ENCODE measurements around the gene IRX4. TPM values are rescaled to one million over a fixed set of nuclear protein-coding genes. Genes with fewer than 3 reads are reported as not detected.
A peak's percentile ranks its signal among the peaks of the same experiment; 100 is the strongest.

IRX4 gene
- total and polyA plus RNA-seq, 4 donors, result 0.06 to 0.54 (median 0.34) TPM

- no peak overlapping the region for H3K4me3 ChIP-seq (ENCODE audit: low read depth, low read length)
- H3K36me3 ChIP-seq (ENCODE audit: control insufficient read depth, insufficient read depth, low read length), result no peaks in the 10 kb centered on the region
- H3K27me3 ChIP-seq (ENCODE audit: control insufficient read depth, insufficient read depth, low read length), result peaks cover 12% of the 10 kb centered on the region
- WGBS (ENCODE audit: insufficient coverage), result 93% methylated on average over 16 of the region's 16 CpGs
- H3K4me1 ChIP-seq (ENCODE audit: control insufficient read depth, insufficient read depth, low read length), result peaks cover 9% of the 10 kb centered on the region
- no peak for DNase-seq (ENCODE audit: low read depth in 4 of 6, low spot score in 6 of 6)
- H3K9me3 ChIP-seq (ENCODE audit: control insufficient read depth, insufficient read depth, low read length), result no peaks in the 10 kb centered on the region
- H3K27ac ChIP-seq (ENCODE audit: low read depth, low read length), result no peak overlapping the region
These were observed 17.8 kb downstream of the IRX4 start for GRCh38 chr5:1864896-1865440.

GRCh38 chr5:1860949-1861348 lies 21.8 kb downstream of the IRX4 start:
- H3K4me3 ChIP-seq (ENCODE audit: low read depth, low read length), result no peak overlapping the region
- H3K9me3 ChIP-seq (ENCODE audit: control insufficient read depth, insufficient read depth, low read length), result no peaks in the 10 kb centered on the region
- H3K4me1 ChIP-seq (ENCODE audit: control insufficient read depth, insufficient read depth, low read length), result peaks cover 6% of the 10 kb centered on the region
- H3K27me3 ChIP-seq (ENCODE audit: control insufficient read depth, insufficient read depth, low read length), result peaks cover 10% of the 10 kb centered on the region
- no peaks in the 10 kb centered on the region for H3K36me3 ChIP-seq (ENCODE audit: control insufficient read depth, insufficient read depth, low read length)
- H3K27ac ChIP-seq (ENCODE audit: low read depth, low read length), result no peak overlapping the region
- peak in 2 of 6 donors; percentile 65 to 77 for DNase-seq (ENCODE audit: low read depth in 4 of 6, low spot score in 6 of 6)
- WGBS (ENCODE audit: insufficient coverage), result 42% methylated on average over 7 of the region's 7 CpGs

GRCh38 chr5:1860021-1860610 lies 22.6 kb downstream of the IRX4 start:
- DNase-seq (ENCODE audit: low read depth in 4 of 6, low spot score in 6 of 6), result no peak
- 92% methylated on average over 22 of the region's 22 CpGs for WGBS (ENCODE audit: insufficient coverage)
- Histone ChIP-seq H3K4me1 (ENCODE audit: control insufficient read depth, insufficient read depth, low read length) (peaks cover 6% of the 10 kb centered on the region), H3K27ac (ENCODE audit: low read depth, low read length) (no peak overlapping the region), H3K27me3 (ENCODE audit: control insufficient read depth, insufficient read depth, low read length) (peaks cover 15% of the 10 kb centered on the region), H3K4me3 (ENCODE audit: low read depth, low read length) (no peak overlapping the region), H3K9me3 (ENCODE audit: control insufficient read depth, insufficient read depth, low read length) (no peaks in the 10 kb centered on the region), H3K36me3 (ENCODE audit: control insufficient read depth, insufficient read depth, low read length) (no peaks in the 10 kb centered on the region)

- Histone ChIP-seq H3K27me3 (ENCODE audit: control insufficient read depth, insufficient read depth, low read length) (peaks cover 19% of the 10 kb centered on the region), H3K27ac (ENCODE audit: low read depth, low read length) (no peak overlapping the region), H3K9me3 (ENCODE audit: control insufficient read depth, insufficient read depth, low read length) (no peaks in the 10 kb centered on the region), H3K4me3 (ENCODE audit: low read depth, low read length) (no peak overlapping the region), H3K36me3 (ENCODE audit: control insufficient read depth, insufficient read depth, low read length) (no peaks in the 10 kb centered on the region), H3K4me1 (ENCODE audit: control insufficient read depth, insufficient read depth, low read length) (peaks cover 6% of the 10 kb centered on the region)
- no peak for DNase-seq (ENCODE audit: low read depth in 4 of 6, low spot score in 6 of 6)
- WGBS (ENCODE audit: insufficient coverage), result 91% methylated on average over 9 of the region's 10 CpGs
These were observed 23.6 kb downstream of the IRX4 start for GRCh38 chr5:1859099-1859498.

GRCh38 chr5:1858436-1858835 lies 24.3 kb downstream of the IRX4 start:
- H3K27me3 ChIP-seq (ENCODE audit: control insufficient read depth, insufficient read depth, low read length), result peaks cover 24% of the 10 kb centered on the region
- no peaks in the 10 kb centered on the region for H3K9me3 ChIP-seq (ENCODE audit: control insufficient read depth, insufficient read depth, low read length)
- H3K27ac ChIP-seq (ENCODE audit: low read depth, low read length), result no peak overlapping the region
- 94% methylated on average over 13 of the region's 16 CpGs for WGBS (ENCODE audit: insufficient coverage)
- no peak overlapping the region for H3K4me3 ChIP-seq (ENCODE audit: low read depth, low read length)
- H3K36me3 ChIP-seq (ENCODE audit: control insufficient read depth, insufficient read depth, low read length), result no peaks in the 10 kb centered on the region
- no peak for DNase-seq (ENCODE audit: low read depth in 4 of 6, low spot score in 6 of 6)
- peaks cover 6% of the 10 kb centered on the region for H3K4me1 ChIP-seq (ENCODE audit: control insufficient read depth, insufficient read depth, low read length)

GRCh38 chr5:1857256-1857600 lies 25.5 kb downstream of the IRX4 start:
- Histone ChIP-seq H3K4me1 (ENCODE audit: control insufficient read depth, insufficient read depth, low read length) (peaks cover 6% of the 10 kb centered on the region), H3K27ac (ENCODE audit: low read depth, low read length) (no peak overlapping the region), H3K36me3 (ENCODE audit: control insufficient read depth, insufficient read depth, low read length) (no peaks in the 10 kb centered on the region), H3K27me3 (ENCODE audit: control insufficient read depth, insufficient read depth, low read length) (peaks cover 28% of the 10 kb centered on the region), H3K9me3 (ENCODE audit: control insufficient read depth, insufficient read depth, low read length) (no peaks in the 10 kb centered on the region), H3K4me3 (ENCODE audit: low read depth, low read length) (no peak overlapping the region)
- DNase-seq (ENCODE audit: low read depth in 4 of 6, low spot score in 6 of 6), result no peak
- 92% methylated on average over 32 of the region's 32 CpGs for WGBS (ENCODE audit: insufficient coverage)

- 82% methylated on average over 49 of the region's 49 CpGs for WGBS (ENCODE audit: insufficient coverage)
- H3K27me3 ChIP-seq (ENCODE audit: control insufficient read depth, insufficient read depth, low read length), result peaks cover 33% of the 10 kb centered on the region
- no peak overlapping the region for H3K4me3 ChIP-seq (ENCODE audit: low read depth, low read length)
These were observed 26.0 kb downstream of the IRX4 start for GRCh38 chr5:1856596-1857255.

GRCh38 chr5:1855596-1855995 lies 27.1 kb downstream of the IRX4 start:
- Histone ChIP-seq H3K27me3 (ENCODE audit: control insufficient read depth, insufficient read depth, low read length) (peaks cover 44% of the 10 kb centered on the region), H3K4me1 (ENCODE audit: control insufficient read depth, insufficient read depth, low read length) (peaks cover 11% of the 10 kb centered on the region), H3K4me3 (ENCODE audit: low read depth, low read length) (no peak overlapping the region), H3K9me3 (ENCODE audit: control insufficient read depth, insufficient read depth, low read length) (no peaks in the 10 kb centered on the region), H3K36me3 (ENCODE audit: control insufficient read depth, insufficient read depth, low read length) (no peaks in the 10 kb centered on the region), H3K27ac (ENCODE audit: low read depth, low read length) (no peak overlapping the region)
- peak in 1 of 6 donors; percentile 55 for DNase-seq (ENCODE audit: low read depth in 4 of 6, low spot score in 6 of 6)
- 44% methylated on average over 12 of the region's 17 CpGs for WGBS (ENCODE audit: insufficient coverage)

More at GRCh38 chr5:1856596-1857255, 26.0 kb downstream of the IRX4 start:
- Histone ChIP-seq H3K27ac (ENCODE audit: low read depth, low read length) (no peak overlapping the region), H3K36me3 (ENCODE audit: control insufficient read depth, insufficient read depth, low read length) (no peaks in the 10 kb centered on the region), H3K9me3 (ENCODE audit: control insufficient read depth, insufficient read depth, low read length) (no peaks in the 10 kb centered on the region), H3K4me1 (ENCODE audit: control insufficient read depth, insufficient read depth, low read length) (peaks cover 9% of the 10 kb centered on the region)
- DNase-seq (ENCODE audit: low read depth in 4 of 6, low spot score in 6 of 6), result no peak

GRCh38 chr5:1855075-1855474 lies 27.6 kb downstream of the IRX4 start:
- Histone ChIP-seq H3K27ac (ENCODE audit: low read depth, low read length) (no peak overlapping the region), H3K4me3 (ENCODE audit: low read depth, low read length) (no peak overlapping the region), H3K9me3 (ENCODE audit: control insufficient read depth, insufficient read depth, low read length) (no peaks in the 10 kb centered on the region), H3K36me3 (ENCODE audit: control insufficient read depth, insufficient read depth, low read length) (no peaks in the 10 kb centered on the region), H3K27me3 (ENCODE audit: control insufficient read depth, insufficient read depth, low read length) (peaks cover 49% of the 10 kb centered on the region), H3K4me1 (ENCODE audit: control insufficient read depth, insufficient read depth, low read length) (peaks cover 11% of the 10 kb centered on the region)
- no peak for DNase-seq (ENCODE audit: low read depth in 4 of 6, low spot score in 6 of 6)
- 45% methylated on average over 2 of the region's 3 CpGs for WGBS (ENCODE audit: insufficient coverage)

- Histone ChIP-seq H3K4me3 (ENCODE audit: low read depth, low read length) (no peak overlapping the region), H3K36me3 (ENCODE audit: control insufficient read depth, insufficient read depth, low read length) (no peaks in the 10 kb centered on the region), H3K4me1 (ENCODE audit: control insufficient read depth, insufficient read depth, low read length) (peaks cover 11% of the 10 kb centered on the region), H3K27me3 (ENCODE audit: control insufficient read depth, insufficient read depth, low read length) (peaks cover 60% of the 10 kb centered on the region), H3K27ac (ENCODE audit: low read depth, low read length) (no peak overlapping the region), H3K9me3 (ENCODE audit: control insufficient read depth, insufficient read depth, low read length) (no peaks in the 10 kb centered on the region)
- no peak for DNase-seq (ENCODE audit: low read depth in 4 of 6, low spot score in 6 of 6)
- WGBS (ENCODE audit: insufficient coverage), result 84% methylated on average over 8 of the region's 8 CpGs
These were observed 29.2 kb downstream of the IRX4 start for GRCh38 chr5:1853531-1853930.
